DMS 273 treated with DMSO at 0.1 percent for 48 hours (cell line): ENCODE results near the gene ZNF735.
"Not testable (repeated sequence)": the region's sequence is repeated elsewhere in the genome, so short reads cannot be mapped to it uniquely, and the experiment has no call there.

Experiments
- DNase-seq: peaks from one replicate; lab custom pipeline; 2025; lab: John Stamatoyannopoulos, UW

Gene ZNF735

GRCh38 chr7:64206903-64207302, at the start of gene ZNF735:
TSS of gene ZNF735 (plus strand) at chr7:64207203. CDS start at chr7:64207203, 0 bp downstream.
- no peak for DNase-seq

DNA sequence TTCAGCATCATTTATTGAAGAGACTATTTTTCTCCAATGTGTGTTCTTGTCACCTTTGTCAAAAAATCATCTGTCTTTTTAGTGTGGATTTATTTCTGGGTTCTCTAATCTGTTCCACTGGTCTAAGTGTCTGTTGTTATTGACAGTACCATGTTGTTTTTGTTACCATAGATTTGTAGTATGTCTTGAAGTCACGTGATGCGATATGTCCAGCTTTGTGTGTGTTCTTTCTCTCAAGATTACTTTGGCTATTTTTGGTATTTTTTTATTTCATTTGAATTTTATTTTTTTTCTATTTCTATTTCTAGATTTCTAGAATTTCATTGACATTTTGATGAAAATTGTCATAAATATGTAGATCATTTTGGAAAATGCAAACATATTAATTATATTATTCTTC, 36.0 kb upstream of the ZNF735 start:
- not testable (repeated sequence) for DNase-seq

GRCh38 chr7:64174328-64174727, 32.7 kb upstream of the ZNF735 start:
- DNase-seq = no peak

GRCh38 chr7:64174941-64175340, 32.1 kb upstream of the ZNF735 start:
- no peak for DNase-seq

GRCh38 chr7:64180989-64181388, 26.0 kb upstream of the ZNF735 start:
- DNase-seq = no peak

GRCh38 chr7:64181586-64181985, 25.4 kb upstream of the ZNF735 start:
- no peak for DNase-seq

DNA sequence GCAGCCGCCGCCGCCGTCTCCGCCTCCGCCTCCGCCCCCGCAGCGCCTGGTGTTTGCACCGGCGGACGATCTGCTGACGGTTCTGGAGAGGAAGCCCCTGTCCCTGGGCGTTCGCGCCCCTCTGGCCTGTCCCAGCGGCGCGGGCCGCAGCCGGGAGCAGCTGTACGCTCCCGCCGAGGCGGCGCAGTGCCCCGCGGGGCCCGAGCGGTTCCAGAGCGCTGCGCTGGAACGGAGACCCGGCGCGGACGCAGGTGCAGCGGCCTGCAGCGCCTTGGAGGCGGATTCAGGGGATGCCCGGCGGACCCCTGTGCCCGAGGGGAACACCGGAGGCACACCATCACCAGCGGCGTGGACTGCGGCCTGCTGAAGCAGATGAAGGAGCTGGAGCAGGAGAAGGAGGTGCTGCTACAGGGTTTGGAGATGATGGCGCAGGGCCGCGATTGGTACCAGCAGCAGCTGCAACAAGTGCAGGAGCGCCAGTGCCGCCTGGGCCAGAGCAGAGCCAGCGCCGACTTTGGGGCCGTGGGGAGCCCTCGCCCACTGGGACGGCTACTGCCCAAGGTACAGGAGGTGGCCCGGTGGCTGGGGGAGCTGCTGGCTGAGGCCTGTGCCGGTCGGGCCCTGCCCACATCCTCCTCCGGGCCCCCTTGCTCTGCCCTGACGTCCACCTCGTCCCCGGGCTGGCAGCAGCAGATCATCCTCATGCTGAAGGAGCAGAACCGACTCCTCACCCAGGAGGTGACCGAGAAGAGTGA, 24.8 kb upstream of the ZNF735 start:
- DNase-seq = no peak

DNA sequence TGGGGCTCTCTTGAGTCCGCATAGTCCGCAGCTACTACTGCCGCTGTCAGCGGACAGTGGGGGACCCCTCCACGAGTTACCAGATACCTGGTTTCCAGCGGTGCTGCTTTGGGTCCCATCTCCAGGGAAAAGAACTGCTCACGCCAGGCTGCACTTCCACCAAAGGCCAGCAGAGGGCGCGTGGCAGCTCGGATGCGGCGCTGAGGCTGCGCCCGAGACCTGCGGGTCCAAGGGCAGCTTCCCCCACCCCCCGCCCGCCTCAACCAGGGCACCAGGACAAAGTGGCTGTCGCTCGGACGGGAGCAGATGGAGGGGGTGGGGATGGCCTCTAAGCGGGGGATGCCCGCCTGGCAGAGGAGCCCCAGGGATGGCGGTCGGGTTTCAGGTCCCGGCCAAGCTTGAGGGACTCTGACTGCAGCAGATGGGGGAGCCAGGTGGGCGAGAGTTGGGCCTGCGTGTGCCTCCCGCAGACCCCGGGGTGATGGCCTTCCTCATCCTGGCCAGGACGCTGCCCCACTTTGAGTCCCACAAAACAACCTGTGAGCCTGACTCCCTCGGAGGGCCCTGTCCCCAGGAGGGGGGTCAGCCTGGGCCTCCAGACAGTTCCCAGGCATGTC, 23.8 kb upstream of the ZNF735 start:
- DNase-seq = no peak

DNA sequence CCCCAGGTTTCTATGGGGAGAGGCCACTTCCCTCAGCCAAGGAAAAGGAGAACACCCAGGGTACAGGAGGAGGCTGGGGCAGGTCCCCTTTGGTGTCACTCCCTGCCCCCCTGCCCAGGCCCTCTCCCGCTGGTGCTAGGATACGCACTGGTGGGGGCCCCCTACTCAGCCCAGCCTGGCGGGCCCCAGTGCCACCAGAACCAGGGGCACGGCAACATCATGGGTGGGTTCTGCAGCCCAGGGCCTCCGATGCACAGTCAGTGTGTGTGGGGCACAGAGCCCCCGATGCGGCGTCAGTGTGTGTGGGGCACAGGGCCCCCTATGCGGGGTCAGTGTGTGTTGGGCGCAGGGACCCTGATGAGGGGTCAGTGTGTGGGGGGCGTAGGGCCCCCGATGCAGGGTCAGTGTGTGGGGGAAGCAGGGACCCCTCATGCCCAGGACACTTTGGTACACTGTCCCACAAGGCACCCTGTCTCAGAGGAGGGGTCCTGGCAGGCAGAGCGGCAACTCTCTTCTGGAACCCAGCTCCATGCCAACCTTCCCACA, 23.1 kb upstream of the ZNF735 start:
- no peak for DNase-seq

DNA sequence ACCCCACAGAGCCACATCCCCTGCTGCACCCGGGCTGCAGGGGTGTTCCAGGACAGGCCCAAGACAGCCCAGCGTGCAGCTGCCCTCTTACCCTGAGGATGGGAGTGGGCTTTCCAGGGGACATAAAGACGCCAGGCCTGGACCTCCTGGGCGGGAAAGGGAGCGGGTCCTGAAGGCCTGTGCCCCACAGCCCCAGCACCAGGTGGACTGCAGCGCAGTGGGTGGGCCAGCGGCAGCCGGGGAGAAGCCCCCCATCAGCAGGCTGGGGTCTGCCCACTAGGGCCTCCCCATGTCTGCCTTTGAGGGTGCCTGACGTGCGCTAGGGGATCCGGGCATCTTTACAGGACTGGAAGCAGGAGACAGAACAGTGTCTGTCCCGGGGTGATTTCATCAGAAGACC, 22.6 kb upstream of the ZNF735 start:
- DNase-seq = no peak

- no peak for DNase-seq
Observed at GRCh38 chr7:64187408-64187807, 19.6 kb upstream of the ZNF735 start.

GRCh38 chr7:64192148-64192704, 14.8 kb upstream of the ZNF735 start:
- DNase-seq = no peak

DNA sequence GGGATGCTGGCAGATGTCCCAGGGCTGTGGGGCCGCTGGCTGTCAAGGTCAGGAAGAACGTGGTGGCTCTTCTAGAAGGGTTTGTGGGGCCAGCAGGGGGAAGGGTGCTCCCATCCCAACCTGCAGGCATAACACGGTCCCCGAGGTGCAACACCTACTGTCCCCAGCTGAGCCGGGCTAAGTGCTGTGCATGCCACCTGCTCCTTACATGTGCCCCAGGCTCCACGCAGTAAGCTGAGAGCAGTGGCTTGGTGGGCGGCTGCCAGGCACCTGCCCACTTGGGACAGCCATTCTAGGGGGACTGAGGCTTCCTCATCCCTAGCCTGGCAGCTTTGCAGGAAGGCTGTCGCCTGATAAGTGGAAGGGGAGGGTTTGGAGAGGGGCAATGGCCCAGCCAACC, 14.2 kb upstream of the ZNF735 start:
- no peak for DNase-seq

DNA sequence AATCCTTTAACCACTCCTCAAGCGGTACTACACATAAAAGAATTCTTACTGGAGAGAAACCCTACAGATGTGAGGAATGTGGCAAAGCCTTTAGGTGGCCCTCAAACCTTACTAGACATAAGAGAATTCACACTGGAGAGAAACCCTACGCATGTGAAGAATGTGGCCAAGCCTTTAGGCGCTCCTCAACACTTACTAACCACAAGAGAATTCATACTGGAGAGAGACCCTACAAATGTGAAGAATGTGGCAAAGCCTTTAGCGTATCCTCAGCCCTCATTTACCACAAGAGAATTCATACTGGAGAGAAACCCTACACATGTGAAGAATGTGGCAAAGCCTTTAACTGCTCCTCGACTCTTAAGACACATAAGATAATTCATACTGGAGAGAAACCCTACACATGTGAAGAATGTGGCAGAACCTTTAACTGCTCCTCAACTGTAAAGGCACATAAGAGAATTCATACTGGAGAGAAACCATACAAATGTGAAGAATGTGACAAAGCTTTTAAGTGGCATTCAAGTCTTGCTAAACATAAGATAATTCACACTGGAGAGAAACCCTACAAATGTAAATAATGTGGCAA, 12.8 kb downstream of the ZNF735 start:
- DNase-seq = not testable (repeated sequence)

GRCh38 chr7:64223366-64223765, 16.4 kb downstream of the ZNF735 start:
- no peak for DNase-seq

DNA sequence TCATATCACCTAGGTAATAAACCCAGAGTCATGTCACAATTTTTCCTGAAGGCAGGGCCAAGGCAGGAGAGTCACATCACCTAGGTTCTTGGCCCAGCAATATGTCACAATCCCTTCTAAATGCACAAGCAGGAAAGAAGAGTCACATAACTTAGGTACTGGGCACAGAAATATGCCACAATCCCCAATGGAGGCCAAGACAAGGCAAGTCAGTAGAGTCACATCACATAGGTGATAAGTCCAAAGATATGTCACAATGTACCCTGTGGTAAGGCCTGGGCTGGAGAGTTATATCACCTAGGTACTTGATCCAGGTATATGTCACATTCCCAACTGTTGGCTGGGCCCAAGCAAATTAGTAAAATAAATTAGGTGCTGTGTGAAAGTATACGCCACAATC, 21.2 kb downstream of the ZNF735 start, which contains the start of gene ZNF679:
ZNF679 (plus strand) TSS at position 301 of the 400 bp plus-strand sequence. CDS start 20,644 bp downstream, outside the sequence.
- not testable (repeated sequence) for DNase-seq

- DNase-seq = no peak
Observed at GRCh38 chr7:64266341-64266919, 59.4 kb downstream of the ZNF735 start.
